ENCODE measurements around the gene GFY.
"Not testable (repeated sequence)": the region's sequence is repeated elsewhere in the genome, so short reads cannot be mapped to it uniquely, and the experiment has no call there.

GFY gene

DNA sequence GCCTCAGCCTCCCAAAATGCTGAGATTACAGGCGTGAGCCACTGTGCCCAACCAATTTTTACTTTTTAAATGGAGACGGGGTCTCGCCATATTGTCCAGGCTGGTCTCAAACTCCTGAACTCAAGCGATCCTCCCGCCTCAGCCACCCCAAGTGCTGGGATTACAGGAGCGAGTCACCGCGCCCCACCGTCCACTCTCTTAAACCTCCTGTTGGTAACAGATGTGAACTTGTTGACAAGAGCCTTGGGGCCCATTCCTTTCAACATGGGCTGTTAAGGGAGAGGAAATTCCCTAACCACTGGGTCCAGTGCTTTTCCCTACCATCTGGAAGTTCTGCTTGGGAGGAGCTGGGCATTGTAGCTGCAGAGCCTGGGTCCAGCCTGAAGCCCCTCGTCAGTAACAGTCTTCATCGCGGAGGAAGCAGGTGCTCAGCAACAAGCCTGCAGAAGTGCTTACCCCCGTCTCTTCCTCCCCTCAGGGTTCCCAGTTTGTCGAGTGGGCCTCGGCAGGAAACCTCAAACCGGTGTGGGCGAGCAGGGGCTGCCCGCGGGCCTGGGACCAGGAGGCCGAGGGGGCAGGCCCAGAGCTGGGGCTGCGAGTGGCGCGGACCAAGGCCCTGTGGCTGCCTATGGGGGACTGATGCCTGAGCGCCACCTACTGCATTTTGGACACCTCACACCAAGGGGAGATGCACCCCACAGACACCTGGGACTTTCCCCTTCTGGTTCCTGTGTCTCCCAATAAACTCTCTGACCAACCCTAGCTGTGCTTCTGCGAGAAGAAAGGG lies 44.8 kb downstream of the GFY start:
- no peak for DNase-seq (ENCODE audit: low read depth)

DNA sequence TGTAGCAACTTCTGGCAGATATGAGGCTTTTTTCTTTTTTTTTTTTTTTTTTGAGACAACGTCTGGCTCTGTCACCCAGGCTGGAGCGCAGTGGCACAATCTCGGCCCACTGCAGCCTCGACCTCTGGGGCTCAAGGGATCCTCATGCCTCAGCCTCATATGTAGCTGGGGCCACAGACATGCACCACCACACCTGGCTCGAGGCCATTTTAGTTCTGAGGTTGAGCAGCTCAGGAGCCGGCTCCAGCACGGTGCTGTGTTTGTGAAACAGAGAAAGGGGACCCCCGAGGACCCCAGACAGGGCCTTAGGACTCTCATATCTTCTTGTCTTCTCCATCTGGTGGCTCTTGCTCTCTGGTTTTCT lies 45.4 kb downstream of the GFY start:
- DNase-seq (ENCODE audit: low read depth), result no peak

DNA sequence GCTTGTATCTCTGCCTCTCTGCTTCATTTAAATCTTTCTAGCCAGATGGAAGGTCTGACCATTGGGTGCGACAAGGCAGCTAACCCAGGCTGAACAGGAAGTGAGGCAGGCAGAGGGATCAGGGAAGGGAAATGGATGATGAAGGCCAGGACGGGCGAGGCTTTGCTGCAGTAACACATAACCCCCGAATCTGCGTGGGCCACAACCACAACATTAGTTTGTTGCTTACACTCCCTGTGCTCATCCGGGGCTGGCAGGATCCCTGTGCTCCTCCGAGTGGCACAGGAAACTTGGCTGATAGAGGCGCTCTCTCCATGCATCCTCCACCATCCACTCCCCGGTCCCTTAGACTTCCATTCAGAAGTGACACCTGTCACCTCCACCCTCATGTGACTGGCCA lies 47.7 kb downstream of the GFY start:
- no peak for DNase-seq (ENCODE audit: low read depth)

DNA sequence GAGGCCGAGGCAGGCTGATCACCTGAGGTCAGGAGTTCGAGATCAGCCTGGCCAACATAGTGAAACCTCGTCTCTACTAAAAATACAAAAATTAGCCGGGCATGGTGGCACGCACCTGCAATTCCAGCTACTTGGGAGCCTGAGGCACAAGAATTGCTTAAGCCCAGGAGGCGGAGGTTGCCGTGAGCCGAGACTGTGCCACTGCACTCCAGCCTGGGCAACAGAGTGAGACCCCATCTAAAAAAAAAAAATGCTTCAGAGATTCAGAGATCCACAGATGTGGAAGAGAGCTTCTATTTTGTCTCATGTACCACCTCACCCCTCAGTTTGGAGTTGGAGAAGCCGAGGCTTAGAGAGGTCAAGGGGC lies 48.3 kb downstream of the GFY start:
- not testable (repeated sequence) for DNase-seq (ENCODE audit: low read depth)

DNA sequence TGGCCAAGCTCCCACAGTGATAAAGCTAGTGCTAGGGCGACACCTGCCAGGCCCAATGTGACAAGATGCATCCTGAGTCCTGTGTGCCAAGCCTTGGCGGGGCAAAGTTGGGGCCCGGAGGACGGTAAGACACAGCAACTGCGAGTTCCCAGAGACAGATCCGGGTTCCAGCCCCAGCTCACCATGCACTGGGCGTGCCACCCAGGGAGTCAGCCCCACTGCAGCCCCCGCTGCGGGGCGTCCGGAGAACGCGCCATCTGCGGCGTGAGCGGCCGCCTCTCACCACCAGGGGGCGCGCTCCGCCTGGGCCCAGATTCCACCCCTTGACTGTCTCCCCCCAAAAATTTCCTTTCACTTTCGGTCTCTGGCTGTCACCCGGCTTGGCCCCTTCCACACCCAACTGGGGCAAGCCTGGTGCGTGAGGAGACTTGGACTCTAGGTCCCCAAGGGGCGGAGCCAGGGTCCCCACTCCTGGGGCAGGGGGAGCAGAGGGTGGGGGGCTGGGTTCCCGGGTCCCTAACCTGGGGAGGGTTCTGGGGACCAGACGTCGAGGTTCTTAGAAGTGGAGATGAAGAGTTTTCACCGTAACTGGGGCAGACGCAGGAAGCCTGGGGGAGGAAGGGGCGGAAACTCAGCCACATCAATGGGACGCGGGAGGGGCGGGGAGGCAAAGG lies 48.8 kb downstream of the GFY start, which contains the start of gene FLT3LG:
FLT3LG (plus strand) TSS at position 348 of the 674 bp plus-strand sequence. CDS start 425 bp downstream, outside the sequence.
- peak; percentile 71 for DNase-seq (ENCODE audit: low read depth)

DNA sequence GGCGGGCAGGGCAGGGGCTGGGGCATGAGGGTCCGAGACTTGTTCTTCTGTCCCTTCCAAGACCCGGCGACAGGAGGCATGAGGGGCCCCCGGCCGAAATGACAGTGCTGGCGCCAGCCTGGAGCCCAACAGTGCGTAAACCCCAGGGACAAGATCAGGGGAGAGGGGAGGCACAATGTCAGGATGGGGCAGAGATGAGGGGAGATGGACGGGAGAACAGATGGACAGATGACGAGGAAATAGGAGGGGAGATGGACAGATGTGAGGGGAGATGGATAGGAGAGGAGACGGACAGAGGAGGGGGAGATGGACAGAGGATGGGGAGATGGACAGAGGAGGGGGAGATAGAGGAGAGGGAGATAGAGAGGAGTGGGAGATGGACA lies 49.3 kb downstream of the GFY start:
- no peak for DNase-seq (ENCODE audit: low read depth)

DNA sequence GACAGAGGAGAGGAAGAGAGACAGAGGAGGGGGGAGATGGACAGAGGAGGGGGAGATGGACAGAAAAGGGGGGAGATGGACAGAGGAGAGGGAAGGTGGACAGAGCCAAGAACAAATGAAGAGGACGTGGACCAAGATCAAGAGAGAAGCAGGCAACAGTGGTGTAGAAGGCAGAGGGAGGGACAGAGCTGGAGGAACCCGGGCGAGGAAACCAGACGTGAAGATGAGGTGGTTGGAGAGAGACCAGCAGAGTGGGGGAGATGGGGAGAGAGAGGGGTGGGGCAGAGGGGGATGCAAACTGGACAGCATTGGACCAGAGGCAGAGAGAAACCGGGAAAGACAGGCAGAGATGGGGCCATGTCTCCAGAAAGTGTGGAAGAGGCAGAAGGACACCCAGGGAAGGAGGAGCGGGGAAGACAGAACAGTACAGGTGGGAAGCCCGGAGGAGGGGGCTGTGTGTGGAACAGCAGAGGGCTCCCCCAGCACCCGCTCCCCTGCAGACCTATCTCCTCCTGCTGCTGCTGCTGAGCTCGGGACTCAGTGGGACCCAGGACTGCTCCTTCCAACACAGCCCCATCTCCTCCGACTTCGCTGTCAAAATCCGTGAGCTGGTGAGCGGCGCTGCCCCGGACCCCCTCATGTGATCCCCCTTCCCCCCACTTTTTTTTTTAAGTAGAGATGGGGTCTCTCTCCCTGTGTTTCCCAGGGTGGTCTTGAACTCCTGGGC lies 50.2 kb downstream of the GFY start:
- no peak for DNase-seq (ENCODE audit: low read depth)

DNA sequence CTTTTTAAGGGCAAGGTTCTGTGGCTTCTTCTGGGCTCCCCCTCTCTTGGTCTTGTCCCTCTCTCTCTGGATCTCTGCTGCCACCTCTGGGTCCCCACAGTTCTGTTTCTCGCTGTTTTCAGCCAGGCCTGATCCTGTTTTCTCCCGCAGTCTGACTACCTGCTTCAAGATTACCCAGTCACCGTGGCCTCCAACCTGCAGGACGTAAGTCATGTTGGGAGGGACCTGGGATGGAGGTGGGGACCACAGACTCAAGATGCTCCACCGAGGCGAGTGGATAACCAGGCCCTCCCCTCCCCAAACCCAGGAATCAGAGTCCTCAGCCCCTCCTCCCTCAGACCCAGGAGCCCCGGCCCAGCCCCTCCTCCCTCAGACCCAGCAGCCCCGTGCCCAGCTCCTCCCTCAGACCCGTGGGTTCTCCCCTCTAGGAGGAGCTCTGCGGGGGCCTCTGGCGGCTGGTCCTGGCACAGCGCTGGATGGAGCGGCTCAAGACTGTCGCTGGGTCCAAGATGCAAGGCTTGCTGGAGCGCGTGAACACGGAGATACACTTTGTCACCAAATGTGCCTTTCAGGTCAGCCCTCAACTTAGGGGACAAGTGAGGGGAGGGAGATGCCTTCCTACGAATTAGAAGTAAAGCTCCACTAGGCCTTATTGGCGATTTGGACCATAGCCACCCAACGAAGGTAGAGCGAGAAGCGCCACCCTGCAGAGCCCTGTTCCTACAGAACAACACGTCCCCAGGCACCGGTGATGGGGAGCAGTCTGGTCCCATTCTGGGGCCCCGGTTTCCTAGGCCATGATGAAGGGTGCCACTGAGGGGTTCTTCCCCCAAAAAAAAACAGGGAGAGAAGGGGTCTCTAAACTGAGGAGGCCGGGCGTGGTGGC lies 51.0 kb downstream of the GFY start:
- DNase-seq (ENCODE audit: low read depth), result peak; percentile 43
